HepG2 (cell line): ENCODE measurements around the gene ZCCHC7. TPM values are rescaled to one million over a fixed set of nuclear protein-coding genes. Genes with fewer than 3 reads are reported as not detected.

Experiments used
- ATAC-seq: fragments of 200-7000 bp; cut with Tn5 transposase; 3 replicates; pipeline ENCODE4 v1.9.1; 2020; ENCODE audit warnings: mild to moderate bottlenecking, moderate library complexity
- BruUV-seq: library from RNA; stranded (reverse); fragments of 400-500 nt; replicated peaks from 2 replicates; lab custom pipeline; 2021; lab: Mats Ljungman, UMichigan
- CTCF ChIA-PET: fragments of 300-600 bp; formaldehyde crosslinking; extraction: SDS; loops from one replicate; lab custom pipeline; 2021; ENCODE audit warnings: low total read pairs, inconsistent platforms, low intra/inter-chr PET ratio; lab: Yijun Ruan, JAX
- POLR2A ChIA-PET: fragments of 350-600 bp; sonication (Branson Sonifier 250); formaldehyde crosslinking; loops from one replicate; lab custom pipeline; 2020; ENCODE audit warnings: antibody characterized with exemption, inconsistent platforms; lab: Yijun Ruan, JAX
- DNase-seq: peaks from one replicate; pipeline ENCODE4 v3.0.0-alpha.2; 2015; ENCODE audit warnings: low spot score
- FAIRE-seq: peaks from 3 replicates; lab custom pipeline; 2011; peaks lifted over from hg19 to GRCh38; lab: Jason Lieb, UNC
- H2AFZ ChIP-seq: one replicate; pipeline ENCODE4 v1.6.1; 2011; ENCODE audit warnings: low read length, inconsistent platforms
- H3K27ac ChIP-seq: fragments of 300-600 bp; 3 replicates; pipeline ENCODE4 v1.8.0; 2011; ENCODE audit warnings: mixed run types, mild to moderate bottlenecking, mixed read lengths, low read length, inconsistent platforms; ENCODE audit not compliant: insufficient read depth; ENCODE audit errors: extremely low read length
- H3K27me3 ChIP-seq, 2 experiments: fragments of 200-600 bp in 1 of 2; 2 replicates in 1 of 2; 3 replicates in 1 of 2; pipeline versions ENCODE4 v1.6.0 to v1.8.0; 2011; ENCODE audit warnings: low read length in 2 of 2, mild to moderate bottlenecking in 2 of 2, moderate library complexity in 2 of 2, inconsistent platforms in 1 of 2; ENCODE audit not compliant: insufficient read depth in 2 of 2, control insufficient read depth in 1 of 2
- H3K36me3 ChIP-seq, 2 experiments: fragments of 200-600 bp in 1 of 2; replicated peaks in 1 of 2; 2 replicates in 1 of 2; 3 replicates in 1 of 2; pipeline versions ENCODE4 v1.5.1 to v1.8.0; 2011; ENCODE audit warnings: low read length in 2 of 2, inconsistent platforms in 1 of 2; ENCODE audit not compliant: insufficient read depth in 2 of 2, control insufficient read depth in 1 of 2
- H3K4me1 ChIP-seq: 2 replicates; pipeline ENCODE4 v1.5.1; 2012; ENCODE audit warnings: low read length, inconsistent platforms; ENCODE audit not compliant: insufficient read depth
- H3K4me2 ChIP-seq: 2 replicates; pipeline ENCODE4 v1.6.0; 2011; ENCODE audit warnings: low read depth, low read length, inconsistent platforms
- H3K4me3 ChIP-seq, 3 experiments: fragments of 200-600 bp in 1 of 3; sonication (generic), shearing (Covaris generic) in 1 of 3; replicated peaks in 1 of 3; 2 replicates each; pipeline ENCODE4 v1.5.1; 2011 to 2016; ENCODE audit warnings: low read length in 3 of 3, inconsistent platforms in 2 of 3, low read depth in 2 of 3, mild to moderate bottlenecking in 2 of 3, control low read depth in 1 of 3, mixed read lengths in 1 of 3; ENCODE audit not compliant: insufficient read depth in 1 of 3
- H3K79me2 ChIP-seq: one replicate; pipeline ENCODE4 v1.6.1; 2011; ENCODE audit warnings: low read length, inconsistent platforms; ENCODE audit not compliant: insufficient read depth
- H3K9ac ChIP-seq: 2 replicates; pipeline ENCODE4 v1.6.0; 2011; ENCODE audit warnings: mild to moderate bottlenecking, low read depth, low read length, inconsistent platforms; ENCODE audit not compliant: insufficient read depth
- H3K9me3 ChIP-seq: 2 replicates; pipeline ENCODE4 v1.5.1; 2012; ENCODE audit warnings: mild to moderate bottlenecking, low read length
- H4K20me1 ChIP-seq: 2 replicates; pipeline ENCODE4 v1.6.0; 2011; ENCODE audit warnings: inconsistent platforms, mild to moderate bottlenecking, low read length, moderate library complexity; ENCODE audit not compliant: insufficient read depth
- CBFB ChIP-seq: sonication (generic); formaldehyde crosslinking; IDR thresholded peaks from 2 replicates; pipeline ENCODE4 v1.4.0; 2020; ENCODE audit warnings: missing genetic modification reagents
- CBX1 ChIP-seq: IDR thresholded peaks from one replicate; pipeline ENCODE4 v1.6.1; 2016; ENCODE audit warnings: antibody characterized with exemption, low read depth
- CTCF ChIP-seq: sonication (generic); formaldehyde crosslinking; IDR thresholded peaks from 2 replicates; pipeline ENCODE4 v1.5.0; 2020; ENCODE audit warnings: mild to moderate bottlenecking, missing genetic modification reagents, moderate library complexity
- MAFF ChIP-seq: IDR thresholded peaks from 2 replicates; pipeline ENCODE4 v1.6.1; 2011; ENCODE audit warnings: low read depth, low read length, improper control_type of control experiment
- MAFK ChIP-seq, 2 experiments: IDR thresholded peaks in 1 of 2; conservative IDR thresholded peaks in 1 of 2; 2 replicates each; pipeline ENCODE4 v1.6.1; 2011; ENCODE audit warnings: improper control_type of control experiment in 2 of 2, low read length in 2 of 2
- NR2F6 ChIP-seq, 2 experiments: IDR thresholded peaks; 2 replicates each; pipeline ENCODE4 v1.6.1; 2016; ENCODE audit warnings: antibody characterized with exemption in 1 of 2, mild to moderate bottlenecking in 1 of 2
- SMC3 ChIP-seq: IDR thresholded peaks from 2 replicates; pipeline ENCODE4 v1.6.1; 2011; ENCODE audit warnings: low read length, improper control_type of control experiment
- STAG1 ChIP-seq: sonication (generic); formaldehyde crosslinking; IDR thresholded peaks from 2 replicates; pipeline ENCODE4 v1.4.0; 2020; ENCODE audit warnings: missing genetic modification reagents
- ZFP41 ChIP-seq: sonication (generic); formaldehyde crosslinking; IDR thresholded peaks from 2 replicates; pipeline ENCODE4 v1.4.0; 2020; ENCODE audit warnings: mild to moderate bottlenecking, missing genetic modification reagents, borderline replicate concordance
- WGBS: methylation state at CpG from one replicate; pipeline ENCODE4 v1.1.6; 2017; ENCODE audit warnings: low lambda C conversion rate; 5-methylcytosine and 5-hydroxymethylcytosine counted together
- in situ Hi-C: cut with HindIII; loops from 2 replicates; pipeline ENCODE4 v1.10.0; 2017; ENCODE audit warnings: low pct_unique_long_range_greater_than_20kb; ENCODE audit not compliant: extremely low pct_ligation_motif_present
- intact Hi-C: fragments of 100-400 bp; cut with micrococcal nuclease; formaldehyde crosslinking; loops from one replicate; pipeline ENCODE4 v1.10.0; 2022; ENCODE audit not compliant: unreplicated experiment
- polyA plus RNA-seq, 8 experiments: library from polyadenylated mRNA; depleted of rRNA in 3 of 8; stranded (reverse) in 7 of 8; unstranded in 1 of 8; fragments of >200 nt; fragmentation: Illumina TruSeq in 4 of 8; extraction: Trizol in 4 of 8; gene quantifications; 2 replicates each; pipeline versions ENCODE4 v1.2.1 to v1.2.3, GENCODE V29; 2011 to 2016; ENCODE audit warnings: low read depth in 4 of 8, missing spikeins in 1 of 8, mixed read lengths in 1 of 8; ENCODE audit not compliant: insufficient read depth in 1 of 8
- total RNA-seq, 5 experiments: library from RNA; depleted of rRNA; stranded (reverse); fragments of >200 nt; fragmentation: Illumina TruSeq; extraction: Trizol; gene quantifications; 2 replicates each; pipeline ENCODE4 v1.2.3, GENCODE V29; 2016; ENCODE audit warnings: low read depth in 1 of 5
- TF ChIP-seq, protein P1 (sequence below): sonication (generic); formaldehyde crosslinking; IDR thresholded peaks from 2 replicates; pipeline ENCODE4 v1.4.0; 2020; ENCODE audit warnings: mild to moderate bottlenecking, low read depth, missing genetic modification reagents

ZCCHC7 gene
- total and polyA plus RNA-seq, 2 of the 13 experiments (the other 11 are each of a cell fraction or from before 2014, with no cell fraction given): 13.6 to 19.3 TPM

GRCh38 chr9:37259951-37260350 lies 139.6 kb downstream of the ZCCHC7 start:
- ATAC-seq (no peak), FAIRE-seq (no peak), DNase-seq (no peak)
- 100% methylated on average over 3 of the region's 3 CpGs for WGBS
- no peak overlapping the region for H3K4me3 ChIP-seq
- intact Hi-C loops: loop anchor here (5.0 kb wide), 1 partner anchor 263 kb away; no protein-coding TSS in a partner anchor
- no peaks in the 10 kb centered on the region for H3K27me3 ChIP-seq
- ChIA-PET POLR2A (no interaction called here), CTCF (no interaction called here)
- H4K20me1 ChIP-seq: 0 out of 2 replicates have a peak, but pooled peaks cover 4% of the 10 kb centered on the region
- TF ChIP-seq MAFF: peak; percentile 69
- TF ChIP-seq, protein P1, sequence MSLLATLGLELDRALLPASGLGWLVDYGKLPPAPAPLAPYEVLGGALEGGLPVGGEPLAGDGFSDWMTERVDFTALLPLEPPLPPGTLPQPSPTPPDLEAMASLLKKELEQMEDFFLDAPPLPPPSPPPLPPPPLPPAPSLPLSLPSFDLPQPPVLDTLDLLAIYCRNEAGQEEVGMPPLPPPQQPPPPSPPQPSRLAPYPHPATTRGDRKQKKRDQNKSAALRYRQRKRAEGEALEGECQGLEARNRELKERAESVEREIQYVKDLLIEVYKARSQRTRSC: no peak
- TF ChIP-seq CBX1: no peak
- TF ChIP-seq MAFK (conservative IDR thresholded peaks at IDR 0.05 in 1 of 2, IDR thresholded peaks at IDR 0.05 in 1 of 2; ENCODE audit: low read length in 2 of 2): peak; percentile 71 to 79
- H3K36me3 ChIP-seq: no peaks in the 10 kb centered on the region
- H2AFZ ChIP-seq: no peak overlapping the region
- no peak overlapping the region for H3K4me2 ChIP-seq
- H3K79me2 ChIP-seq: no peaks in the 10 kb centered on the region
- no peak overlapping the region for H3K27ac ChIP-seq
- no peaks in the 10 kb centered on the region for H3K4me1 ChIP-seq
- no peak overlapping the region for H3K9ac ChIP-seq
- in situ Hi-C loops: loop anchor here (10.0 kb wide), 1 partner anchor 265 kb away; no protein-coding TSS in a partner anchor
- H3K9me3 ChIP-seq: no peaks in the 10 kb centered on the region
- no TSS peak for BruUV-seq

- Histone ChIP-seq H3K9me3 (no peaks in the 10 kb centered on the region), H3K4me1 (no peaks in the 10 kb centered on the region), H3K36me3 (no peaks in the 10 kb centered on the region), H3K4me2 (no peak overlapping the region), H3K79me2 (no peaks in the 10 kb centered on the region), H3K4me3 (no peak overlapping the region), H2AFZ (no peak overlapping the region), H4K20me1 (0 out of 2 replicates have a peak, but pooled peaks cover 4% of the 10 kb centered on the region), H3K27me3 (no peaks in the 10 kb centered on the region), H3K27ac (no peak overlapping the region), H3K9ac (no peak overlapping the region)
- in situ Hi-C loops (loop anchor here (10.0 kb wide), 1 partner anchor 268 kb away; no protein-coding TSS in a partner anchor), intact Hi-C loops (loop anchor here (5.0 kb wide), 1 partner anchor 265 kb away; no protein-coding TSS in a partner anchor)
- CTCF ChIA-PET: no interaction called here
- DNase-seq (no peak), ATAC-seq (no peak), FAIRE-seq (no peak)
- POLR2A ChIA-PET: no interaction called here
- WGBS: 89% methylated on average over 4 of the region's 4 CpGs
- BruUV-seq: no TSS peak
- TF ChIP-seq STAG1 (CRISPR knock-in tag) (peak; percentile 68), SMC3 (peak; percentile 15; the same call in 1 of the 2 replicates), CBFB (CRISPR knock-in tag) (no peak), CTCF (peak; percentile 47), NR2F6 (IDR thresholded peaks at IDR 0.05) (no peak), NR2F6 (CRISPR knock-in tag; IDR thresholded peaks at IDR 0.05) (no peak), ZFP41 (no peak)
These were observed 142.0 kb downstream of the ZCCHC7 start for GRCh38 chr9:37262410-37262809.
